Uterus (tissue), 2 donors: ENCODE results near the gene SMTN.

Experiments
- CTCF ChIP-seq, 4 experiments: fragments of 200-600 bp in 2 of 4; fragments of 450-650 bp in 2 of 4; sonication (generic) in 2 of 4; IDR thresholded peaks; one replicate each; pipeline ENCODE4 v1.5.1; 2016 to 2019; ENCODE audit warnings: antibody characterized with exemption in 4 of 4, mild to moderate bottlenecking in 2 of 4, moderate library complexity in 1 of 4
- POLR2A ChIP-seq, 2 donors: fragments of 450-650 bp; IDR thresholded peaks; one replicate each; pipeline ENCODE4 v1.6.1; 2016; ENCODE audit warnings: antibody characterized with exemption in 2 of 2, mild to moderate bottlenecking in 1 of 2, moderate library complexity in 1 of 2

GRCh38 chr22:31055117-31055634, 25.9 kb upstream of the SMTN start:
- TF ChIP-seq CTCF (IDR thresholded peaks at IDR 0.05): no peak
- no peak for TF ChIP-seq POLR2A (IDR thresholded peaks at IDR 0.05)
